GM19455 (cell line): ENCODE results near the gene ACTR2.

Experiments used
- ATAC-seq: cut with Tn5 transposase; IDR thresholded peaks from one replicate; pipeline ENCODE4 v1.9.1; 2021; ENCODE audit not compliant: unreplicated experiment

The ACTR2 gene

GRCh38 chr2:65277791-65278483, 50.3 kb downstream of the ACTR2 start:
- ATAC-seq = no peak

GRCh38 chr2:65278531-65278981, 50.9 kb downstream of the ACTR2 start:
- ATAC-seq = no peak

- no peak for ATAC-seq
Measured at GRCh38 chr2:65279756-65280155, 52.1 kb downstream of the ACTR2 start.

- ATAC-seq = no peak
Measured at GRCh38 chr2:65281627-65282351, 54.2 kb downstream of the ACTR2 start.

GRCh38 chr2:65282477-65283053, 54.9 kb downstream of the ACTR2 start:
- ATAC-seq = no peak

GRCh38 chr2:65287364-65287763, 59.7 kb downstream of the ACTR2 start:
- ATAC-seq = no peak

- no peak for ATAC-seq
Measured at GRCh38 chr2:65291216-65292105, 63.8 kb downstream of the ACTR2 start.

GRCh38 chr2:65292106-65292400, 64.4 kb downstream of the ACTR2 start:
- no peak for ATAC-seq

- ATAC-seq = no peak
Measured at GRCh38 chr2:65292461-65293011, 64.9 kb downstream of the ACTR2 start.

GRCh38 chr2:65293376-65293775, 65.7 kb downstream of the ACTR2 start:
- no peak for ATAC-seq

- ATAC-seq = no peak
Measured at GRCh38 chr2:65294136-65294535, 66.5 kb downstream of the ACTR2 start.

GRCh38 chr2:65294701-65295100, 67.1 kb downstream of the ACTR2 start:
- ATAC-seq = no peak

- ATAC-seq = no peak
Measured at GRCh38 chr2:65296971-65297370, 69.3 kb downstream of the ACTR2 start.

- no peak for ATAC-seq
Measured at GRCh38 chr2:65297544-65297943, 69.9 kb downstream of the ACTR2 start.

- no peak for ATAC-seq
Measured at GRCh38 chr2:65298089-65298488, 70.5 kb downstream of the ACTR2 start.

GRCh38 chr2:65299246-65299645, 71.6 kb downstream of the ACTR2 start:
- ATAC-seq = no peak

GRCh38 chr2:65300134-65300760, 72.6 kb downstream of the ACTR2 start:
- no peak for ATAC-seq

GRCh38 chr2:65300761-65301711, 73.4 kb downstream of the ACTR2 start:
- ATAC-seq = peak; percentile 81

GRCh38 chr2:65305934-65306333, 78.3 kb downstream of the ACTR2 start:
- no peak for ATAC-seq
